Skin epidermis (tissue), 12 donors: ENCODE data around the gene SCLY.
"Not testable (repeated sequence)": the region's sequence is repeated elsewhere in the genome, so short reads cannot be mapped to it uniquely, and the experiment has no call there.

Experiments used
- H3K27ac ChIP-seq, 21 experiments: fragments of 200-600 bp; sonication (generic) in 11 of 21; one replicate each; pipeline ENCODE4 v1.5.0; 2020; ENCODE audit warnings: mild to moderate bottlenecking in 3 of 21, inconsistent platforms in 2 of 21, moderate library complexity in 2 of 21
- H3K4me3 ChIP-seq, 7 experiments: fragments of 200-600 bp; sonication (generic) in 2 of 7; one replicate each; pipeline ENCODE4 v1.5.0; 2020; ENCODE audit warnings: inconsistent platforms in 2 of 7, mild to moderate bottlenecking in 2 of 7, moderate library complexity in 1 of 7

SCLY gene

GRCh38 chr2:238104691-238105371 is 44.0 kb downstream of the SCLY start:
- no peak overlapping the region for H3K4me3 ChIP-seq
- H3K27ac ChIP-seq = no peak overlapping the region

DNA sequence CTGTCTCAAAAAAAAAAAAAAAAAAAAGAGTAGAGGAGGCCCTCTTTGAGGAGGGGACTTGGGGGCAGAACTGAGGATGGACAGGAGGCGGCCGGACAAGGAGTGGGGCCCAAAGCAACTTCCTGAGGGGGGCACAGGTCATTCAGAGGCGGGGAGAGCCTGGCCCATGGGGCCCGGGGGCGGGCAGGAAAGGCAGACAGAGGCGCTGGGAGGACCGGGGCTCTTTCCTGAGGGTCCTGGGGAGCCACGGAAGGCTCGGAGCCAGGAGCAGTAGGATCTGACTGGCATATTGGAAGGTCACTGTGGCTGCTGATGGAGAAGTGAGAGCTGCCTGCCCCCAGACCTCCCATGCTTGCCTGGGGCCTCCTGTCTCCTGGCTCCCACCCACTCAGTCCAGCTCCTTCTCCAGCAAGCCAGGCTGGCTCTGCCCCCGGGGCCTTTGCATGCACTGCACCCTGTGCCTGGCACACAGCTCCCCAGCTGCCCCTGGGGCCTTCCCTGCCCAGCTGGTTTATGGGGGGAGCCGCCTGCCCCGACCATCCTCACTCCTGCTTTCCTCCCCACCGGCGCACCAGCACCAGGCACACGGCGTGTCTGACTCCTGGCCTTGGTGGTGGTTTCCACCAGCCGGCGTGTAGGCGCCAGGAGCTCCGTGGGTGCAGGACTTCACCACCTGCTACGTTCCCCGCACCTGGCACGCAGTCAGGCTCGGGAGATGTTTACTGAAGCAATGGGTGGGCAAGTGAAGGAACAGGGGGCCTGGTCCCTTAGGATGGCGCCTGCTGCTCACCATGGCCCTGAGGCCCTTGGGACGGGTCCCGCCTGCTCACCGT is 44.9 kb downstream of the SCLY start:
- no peak overlapping the region for H3K4me3 ChIP-seq
- no peak overlapping the region for H3K27ac ChIP-seq

GRCh38 chr2:238106339-238106697 is 45.5 kb downstream of the SCLY start:
- Histone ChIP-seq H3K27ac (no peak overlapping the region), H3K4me3 (no peak overlapping the region)

- Histone ChIP-seq H3K27ac (peak overlapping the region in 1 of 21 experiments; percentile 66), H3K4me3 (no peak overlapping the region)
These were observed 46.1 kb downstream of the SCLY start for GRCh38 chr2:238106698-238107524.

DNA sequence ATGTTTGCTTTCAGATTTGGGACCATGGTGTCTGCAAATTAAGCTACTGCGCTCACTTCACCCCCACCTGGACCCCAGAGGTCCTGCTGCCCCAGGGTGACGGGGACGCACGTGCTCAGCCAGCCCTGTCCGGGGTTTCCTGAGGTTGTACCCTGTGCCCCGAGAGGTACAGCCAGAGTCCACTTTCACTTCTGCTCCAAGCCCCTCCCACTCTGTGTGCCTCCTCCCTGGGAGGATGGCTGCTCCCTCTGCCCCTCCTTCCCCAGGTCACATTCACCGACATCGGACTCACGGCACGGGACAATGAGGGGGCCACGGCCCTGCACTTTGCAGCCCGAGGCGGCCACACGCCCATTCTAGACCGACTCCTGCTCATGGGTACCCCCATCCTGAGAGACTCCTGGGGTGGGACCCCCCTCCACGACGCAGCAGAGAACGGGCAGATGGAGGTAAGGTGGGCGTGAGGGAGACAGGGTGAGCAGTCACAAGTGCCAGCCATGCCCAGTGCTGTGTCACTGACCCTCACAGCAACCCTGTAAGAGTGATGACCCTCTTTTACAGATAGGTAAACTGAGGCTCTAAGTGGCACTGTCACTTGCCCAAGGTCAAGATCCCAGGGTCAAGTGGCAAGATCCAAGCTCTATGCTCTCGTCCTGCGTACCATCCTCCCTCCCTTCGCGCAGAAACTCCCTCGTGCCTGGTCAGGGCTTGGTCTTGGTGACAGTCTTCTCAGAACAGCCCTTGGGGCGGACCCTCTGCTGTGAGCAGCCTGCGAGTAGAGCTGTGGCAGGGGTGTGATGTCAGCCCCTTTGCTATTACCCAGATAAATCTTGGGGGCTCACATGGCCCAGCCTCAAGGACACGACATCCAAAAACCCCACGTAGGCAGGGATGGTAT is 47.0 kb downstream of the SCLY start:
- Histone ChIP-seq H3K27ac (peak overlapping the region in 1 of 21 experiments; percentile 66), H3K4me3 (no peak overlapping the region)

DNA sequence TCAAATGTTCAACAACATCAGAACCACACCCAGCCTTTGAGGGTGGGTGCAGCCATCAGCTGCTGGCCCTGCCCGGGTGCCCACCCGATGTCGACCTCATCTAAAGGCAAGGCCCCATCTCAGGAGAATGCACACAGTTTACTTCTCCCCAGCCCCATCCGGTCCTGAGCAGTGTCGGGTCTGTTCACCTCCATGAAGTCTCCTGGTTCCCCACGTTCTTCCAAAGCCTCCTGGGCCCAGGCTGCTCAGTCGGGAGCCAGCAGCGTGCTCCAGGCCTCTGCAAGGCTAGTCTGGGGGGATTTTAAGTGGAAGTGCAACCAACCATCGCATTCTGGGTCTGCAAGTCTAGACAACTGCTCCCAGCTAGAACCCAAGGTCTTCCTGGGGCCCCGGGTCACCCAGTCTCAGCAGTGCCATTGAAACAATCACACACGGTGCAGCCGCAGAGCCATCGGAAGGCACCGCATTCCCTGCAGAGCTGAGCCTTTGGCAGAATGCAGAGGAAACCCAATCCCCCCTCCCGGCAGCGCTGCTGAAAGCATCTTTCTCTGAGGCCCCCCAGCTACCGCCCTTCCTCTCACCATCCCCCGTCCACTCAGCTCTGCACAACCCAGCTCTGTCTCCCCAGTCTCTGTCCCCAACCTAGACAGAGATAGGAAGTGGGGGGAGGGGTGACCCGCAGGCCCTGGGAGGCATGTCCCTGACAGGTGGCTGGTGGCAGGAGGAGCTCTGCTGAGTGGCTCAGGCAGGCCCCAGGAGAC is 47.8 kb downstream of the SCLY start:
- no peak overlapping the region for H3K4me3 ChIP-seq

GRCh38 chr2:238113611-238114010 is 52.8 kb downstream of the SCLY start:
- H3K27ac ChIP-seq = no peak overlapping the region
- H3K4me3 ChIP-seq = no peak overlapping the region

More for the DNA sequence above, 47.8 kb downstream of the SCLY start:
- H3K27ac ChIP-seq = peak overlapping the region in 1 of 21 experiments; percentile 9

DNA sequence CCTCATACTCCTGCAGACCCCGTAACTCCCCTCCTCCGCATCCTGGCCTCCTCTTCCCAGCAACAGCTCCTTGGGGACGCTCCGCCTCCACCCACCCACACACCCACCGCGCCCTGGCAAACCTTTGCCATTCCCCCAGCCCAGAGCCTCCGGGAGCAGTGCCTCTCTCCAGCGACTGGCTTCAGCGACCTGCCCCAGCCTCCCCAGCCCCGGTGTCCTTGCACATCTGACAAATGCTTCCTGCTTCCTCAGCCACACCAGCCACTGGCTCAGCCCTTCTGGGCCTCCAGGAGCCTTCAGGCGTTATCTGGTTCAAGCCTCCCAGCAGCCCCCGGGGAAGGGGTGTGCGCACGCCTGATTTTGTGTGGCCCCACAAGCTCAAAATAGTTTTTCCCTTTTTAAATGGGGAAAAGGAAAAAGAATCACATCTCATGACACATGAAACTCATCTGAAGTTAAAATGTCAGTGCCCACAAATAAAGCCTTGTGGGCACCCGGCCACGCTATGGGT is 53.6 kb downstream of the SCLY start:
- Histone ChIP-seq H3K4me3 (no peak overlapping the region), H3K27ac (no peak overlapping the region)

DNA sequence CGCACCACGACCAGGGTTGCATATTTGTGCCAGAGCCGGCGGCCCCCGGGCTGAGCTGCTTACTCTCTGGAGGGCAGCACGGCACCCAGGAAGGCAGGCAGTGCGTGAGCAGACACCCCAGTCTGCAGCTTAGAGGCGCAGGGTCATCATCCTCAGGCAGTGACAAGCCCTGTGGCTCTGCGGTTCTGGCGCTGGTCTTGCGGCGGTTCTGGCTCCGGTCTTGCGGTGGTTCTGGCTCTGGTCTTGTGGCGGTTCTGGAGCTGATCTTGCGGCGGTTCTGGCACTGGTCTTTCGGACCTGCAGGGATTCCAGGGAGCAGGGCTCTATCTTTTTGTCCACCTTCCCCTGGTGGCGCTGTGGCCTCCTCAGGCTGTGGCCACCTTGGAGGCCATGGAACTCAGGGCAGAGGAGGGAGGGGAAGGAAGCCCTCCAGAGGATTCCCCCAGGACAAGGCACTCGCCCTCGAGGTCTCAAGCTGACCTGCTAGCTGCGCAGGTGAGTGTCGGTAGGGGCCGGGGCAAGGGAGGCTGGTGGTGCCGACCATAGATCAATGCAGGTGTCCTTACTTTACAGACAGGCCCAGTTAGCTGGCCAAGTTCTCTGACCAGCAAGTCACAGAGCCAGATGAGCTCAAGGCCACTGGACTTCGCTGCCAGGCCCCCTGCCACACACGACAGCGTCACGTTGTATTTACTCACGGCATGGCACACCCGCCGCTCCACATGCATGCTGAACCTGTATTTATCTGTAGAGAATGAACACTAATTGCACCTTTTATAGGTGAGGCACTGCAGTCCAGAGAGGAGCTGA is 54.3 kb downstream of the SCLY start:
- Histone ChIP-seq H3K27ac (no peak overlapping the region), H3K4me3 (no peak overlapping the region)

DNA sequence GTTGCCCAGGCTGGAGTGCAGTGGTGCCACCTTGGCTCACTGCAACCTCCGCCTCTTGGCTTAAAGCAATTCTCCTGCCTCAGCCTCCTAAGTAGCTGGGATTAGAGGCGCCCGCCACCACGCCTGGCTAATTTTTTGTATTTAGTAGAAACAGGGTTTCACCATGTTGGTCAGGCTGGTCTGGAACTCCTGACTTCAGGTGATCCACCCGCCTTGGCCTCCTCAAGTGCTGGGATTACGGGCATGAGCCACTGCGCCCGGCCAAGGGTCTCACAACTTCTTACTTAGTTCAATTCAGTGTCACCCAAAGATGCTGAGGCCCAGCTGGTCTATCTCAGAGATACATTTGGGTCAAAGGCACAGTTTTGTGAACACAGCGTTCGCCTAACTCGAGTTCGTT is 54.9 kb downstream of the SCLY start:
- not testable (repeated sequence) for H3K27ac ChIP-seq, H3K4me3 ChIP-seq

DNA sequence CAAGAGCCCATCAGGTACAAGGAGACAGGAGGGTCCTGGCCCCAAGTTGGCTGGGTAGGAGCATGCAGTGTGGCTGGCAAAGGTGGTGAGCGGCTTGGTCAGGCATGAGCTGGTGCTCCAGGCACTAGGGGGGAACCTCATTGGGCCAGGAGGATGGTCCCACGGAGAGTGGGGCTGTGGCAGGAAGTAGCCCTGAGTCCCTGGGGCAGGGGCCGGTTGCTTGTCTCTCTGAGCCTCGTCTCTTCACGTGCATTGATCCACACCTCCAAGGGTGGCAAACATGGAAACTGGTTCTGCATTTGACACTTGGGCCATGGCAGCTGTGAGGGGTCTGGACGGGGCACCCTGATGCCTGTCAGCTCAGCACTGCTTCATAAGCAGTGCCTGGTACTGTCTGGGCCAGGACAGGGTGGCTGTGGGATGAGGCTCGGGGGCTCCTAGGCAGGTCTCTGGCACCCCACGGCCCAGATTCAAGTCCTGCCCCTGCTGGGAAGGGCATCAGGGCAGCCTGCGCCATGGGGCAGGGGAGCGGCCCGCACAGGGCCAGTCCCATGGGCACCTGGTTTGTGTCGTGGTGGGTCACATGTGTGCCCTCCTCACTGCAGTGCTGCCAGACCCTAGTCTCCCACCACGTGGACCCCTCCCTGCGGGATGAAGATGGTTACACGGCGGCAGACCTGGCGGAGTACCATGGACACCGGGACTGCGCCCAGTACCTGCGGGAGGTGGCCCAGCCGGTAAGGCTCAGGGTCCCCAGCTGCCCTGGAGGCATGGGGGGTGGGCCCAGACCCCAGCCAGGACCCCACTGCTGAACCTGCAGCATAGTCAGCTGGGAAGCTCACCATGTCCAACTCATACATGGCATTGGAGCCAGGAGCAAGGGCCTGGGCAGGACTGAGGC is 55.7 kb downstream of the SCLY start:
- no peak overlapping the region for H3K4me3 ChIP-seq

DNA sequence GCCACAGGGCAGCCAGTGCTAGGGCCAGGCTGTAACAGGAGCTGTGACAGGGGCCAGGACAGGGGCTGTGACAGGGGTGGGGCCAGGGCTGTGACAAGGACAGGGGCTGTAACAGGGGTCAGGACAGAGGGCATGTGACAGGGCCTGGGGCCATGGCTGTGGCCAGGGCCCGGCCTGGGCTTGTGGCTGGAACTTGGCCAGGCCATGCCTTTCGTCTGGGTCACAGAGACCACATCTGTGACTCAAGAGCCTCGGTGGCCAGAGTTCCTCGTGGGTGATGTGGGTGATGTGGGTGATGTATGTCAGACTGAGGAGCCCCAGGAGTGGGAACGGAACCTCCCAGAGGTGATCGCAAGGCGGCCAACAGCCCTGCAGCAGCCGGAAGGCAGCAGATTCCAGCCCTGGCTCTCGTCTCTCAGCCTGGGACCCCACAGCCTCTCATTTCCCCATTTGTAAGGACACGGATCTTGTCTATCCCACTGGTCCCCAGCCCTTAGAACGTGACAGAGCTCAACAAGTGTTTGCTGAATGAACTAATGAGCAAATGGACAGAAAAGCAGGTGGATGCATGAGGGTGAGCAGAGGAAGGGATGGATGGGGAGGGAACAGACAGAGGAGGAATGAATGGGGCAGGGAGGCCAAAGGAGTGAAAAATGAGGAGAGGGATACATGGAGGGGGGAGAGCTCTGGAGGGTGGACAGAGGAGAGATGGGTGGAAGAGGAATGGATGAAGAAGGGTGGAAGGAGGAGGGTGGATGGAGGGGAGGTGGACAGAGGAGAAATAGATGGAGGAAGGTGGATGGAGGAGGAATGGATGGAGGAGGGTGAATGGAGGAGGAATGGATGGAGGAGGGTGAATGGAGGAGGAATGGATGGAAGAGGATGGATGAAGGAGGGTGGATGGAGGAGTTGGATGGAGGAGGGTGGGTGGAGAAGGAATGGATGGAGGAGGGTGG is 56.7 kb downstream of the SCLY start:
- no peak overlapping the region for H3K4me3 ChIP-seq
- H3K27ac ChIP-seq = no peak overlapping the region

More for the DNA sequence above, 55.7 kb downstream of the SCLY start:
- H3K27ac ChIP-seq = no peak overlapping the region

GRCh38 chr2:238119756-238120462 is 59.1 kb downstream of the SCLY start:
- Histone ChIP-seq H3K27ac (no peak overlapping the region), H3K4me3 (no peak overlapping the region)

- Histone ChIP-seq H3K4me3 (no peak overlapping the region), H3K27ac (no peak overlapping the region)
These were observed 59.9 kb downstream of the SCLY start for GRCh38 chr2:238120463-238121298.
